ENCODE results near the gene ZBTB32.

The ZBTB32 gene

DNA sequence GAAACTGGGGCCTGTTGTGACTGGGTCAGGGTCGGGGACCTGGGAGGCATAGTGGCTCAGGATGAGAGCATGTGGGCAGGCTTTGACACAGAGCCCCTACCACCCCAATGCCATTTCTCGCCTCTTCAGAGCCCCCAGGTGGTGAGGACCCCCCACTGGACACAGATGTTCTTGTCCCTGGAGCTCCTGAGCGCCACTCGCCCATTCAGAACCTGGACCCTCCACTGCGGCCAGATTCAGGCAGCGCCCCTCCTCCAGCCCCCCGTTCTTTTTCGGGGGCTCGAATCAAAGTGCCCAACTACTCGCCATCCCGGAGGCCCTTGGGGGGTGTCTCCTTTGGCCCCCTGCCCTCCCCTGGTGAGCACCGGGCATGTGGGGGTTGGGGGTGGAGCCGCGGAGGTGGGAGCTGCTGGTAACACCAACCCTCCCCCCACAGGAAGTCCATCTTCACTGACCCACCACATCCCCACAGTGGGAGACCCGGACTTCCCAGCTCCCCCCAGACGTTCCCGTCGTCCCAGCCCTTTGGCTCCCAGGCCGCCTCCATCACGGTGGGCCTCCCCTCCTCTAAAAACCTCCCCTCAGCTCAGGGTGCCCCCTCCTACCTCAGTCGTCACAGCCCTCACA lies 27.5 kb downstream of the ZBTB32 start:
- H3K4me1 Mint-ChIP-seq = peaks cover 12% of the 10 kb centered on the region
- DNase-seq (ENCODE audit: low spot score in 2 of 2) = no peak
- H3K27ac Mint-ChIP-seq = no peak overlapping the region
- no peak for ATAC-seq (ENCODE audit: low read depth)
- no peak overlapping the region for H3K4me3 Mint-ChIP-seq
- H3K9me3 Mint-ChIP-seq = no peaks in the 10 kb centered on the region
- H3K36me3 Mint-ChIP-seq = peaks cover 44% of the 10 kb centered on the region
- H3K27me3 Mint-ChIP-seq = no peaks in the 10 kb centered on the region

DNA sequence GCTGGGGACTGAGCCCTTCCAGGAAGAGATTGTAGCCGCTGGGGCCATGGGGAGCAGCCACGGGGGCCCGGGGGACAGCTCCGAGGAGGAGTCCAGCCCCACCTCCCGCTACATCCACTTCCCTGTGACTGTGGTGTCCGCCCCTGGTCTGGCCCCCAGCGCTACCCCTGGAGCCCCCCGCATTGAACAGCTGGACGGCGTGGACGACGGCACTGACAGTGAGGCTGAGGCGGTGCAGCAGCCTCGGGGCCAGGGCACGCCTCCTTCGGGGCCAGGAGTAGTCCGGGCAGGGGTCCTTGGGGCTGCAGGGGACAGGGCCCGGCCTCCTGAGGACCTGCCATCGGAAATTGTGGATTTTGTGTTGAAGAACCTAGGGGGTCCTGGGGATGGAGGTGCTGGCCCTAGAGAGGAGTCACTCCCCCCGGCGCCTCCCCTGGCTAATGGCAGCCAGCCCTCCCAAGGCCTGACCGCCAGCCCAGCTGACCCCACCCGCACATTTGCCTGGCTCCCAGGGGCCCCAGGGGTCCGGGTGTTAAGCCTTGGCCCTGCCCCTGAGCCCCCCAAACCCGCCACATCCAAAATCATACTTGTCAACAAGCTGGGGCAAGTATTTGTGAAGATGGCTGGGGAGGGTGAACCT lies 28.3 kb downstream of the ZBTB32 start:
- DNase-seq (ENCODE audit: low spot score in 2 of 2) = no peak
- no peak overlapping the region for H3K27ac Mint-ChIP-seq
- ATAC-seq (ENCODE audit: low read depth) = no peak
- no peak overlapping the region for H3K4me3 Mint-ChIP-seq
- H3K9me3 Mint-ChIP-seq = no peaks in the 10 kb centered on the region
- peaks cover 45% of the 10 kb centered on the region for H3K36me3 Mint-ChIP-seq
- no peaks in the 10 kb centered on the region for H3K27me3 Mint-ChIP-seq
- H3K4me1 Mint-ChIP-seq = peaks cover 18% of the 10 kb centered on the region

DNA sequence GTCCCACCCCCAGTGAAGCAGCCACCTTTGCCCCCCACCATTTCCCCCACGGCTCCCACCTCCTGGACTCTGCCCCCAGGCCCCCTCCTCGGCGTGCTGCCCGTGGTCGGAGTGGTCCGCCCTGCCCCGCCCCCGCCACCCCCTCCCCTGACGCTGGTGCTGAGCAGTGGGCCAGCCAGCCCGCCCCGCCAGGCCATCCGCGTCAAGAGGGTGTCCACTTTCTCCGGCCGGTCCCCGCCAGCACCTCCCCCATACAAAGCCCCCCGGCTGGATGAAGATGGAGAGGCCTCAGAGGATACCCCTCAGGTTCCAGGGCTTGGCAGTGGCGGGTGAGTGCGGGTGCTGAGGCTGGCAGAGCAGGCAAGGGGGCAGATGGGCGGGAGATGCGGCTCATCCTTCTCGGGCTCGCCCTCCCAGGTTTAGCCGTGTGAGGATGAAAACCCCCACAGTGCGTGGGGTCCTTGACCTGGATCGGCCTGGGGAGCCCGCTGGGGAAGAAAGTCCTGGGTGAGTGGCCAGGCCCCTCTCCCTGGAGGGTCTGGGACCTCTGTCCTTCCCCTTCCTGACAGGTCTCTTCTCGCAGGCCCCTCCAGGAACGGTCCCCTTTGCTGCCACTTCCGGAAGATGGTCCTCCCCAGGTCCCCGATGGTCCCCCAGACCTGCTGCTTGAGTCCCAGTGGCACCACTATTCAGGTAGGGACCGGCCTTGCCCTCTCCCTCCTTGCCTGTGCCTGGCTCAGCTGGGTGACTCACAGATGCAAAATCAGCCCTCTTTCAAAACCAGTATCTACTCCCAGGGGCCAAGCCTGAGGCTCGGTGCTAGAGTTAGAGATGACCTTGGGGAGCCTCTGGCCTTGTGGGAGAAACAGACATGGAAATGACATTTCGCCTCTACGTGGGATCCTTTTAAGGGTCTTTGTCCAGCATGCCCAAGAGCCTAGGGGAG lies 29.1 kb downstream of the ZBTB32 start:
- peak overlapping the region; percentile 21 for H3K27ac Mint-ChIP-seq
- H3K27me3 Mint-ChIP-seq = no peaks in the 10 kb centered on the region
- peaks cover 38% of the 10 kb centered on the region for H3K36me3 Mint-ChIP-seq
- ATAC-seq (ENCODE audit: low read depth) (no peak), DNase-seq (ENCODE audit: low spot score in 2 of 2) (no peak)
- no peaks in the 10 kb centered on the region for H3K9me3 Mint-ChIP-seq
- no peak overlapping the region for H3K4me3 Mint-ChIP-seq
- peaks cover 18% of the 10 kb centered on the region for H3K4me1 Mint-ChIP-seq

DNA sequence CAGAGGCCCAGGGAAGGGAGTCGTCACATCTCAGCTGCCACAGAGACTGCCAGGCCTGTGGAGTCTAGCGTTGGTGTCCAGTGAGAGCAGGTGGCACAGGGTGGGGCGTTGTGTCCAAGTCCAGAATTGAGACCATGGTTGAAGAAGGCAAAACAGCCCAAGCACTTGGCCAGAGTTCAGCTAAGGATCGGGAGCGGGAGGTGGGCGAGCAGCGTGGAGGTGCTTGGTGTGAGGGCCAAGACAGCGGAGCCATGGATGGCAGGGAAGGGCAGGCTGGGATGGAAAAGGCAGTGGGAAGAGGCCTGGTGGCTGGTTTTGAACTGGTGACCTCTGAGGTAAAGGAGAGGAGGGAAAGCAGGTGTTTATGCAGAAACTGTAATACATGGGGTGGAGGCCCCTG lies 29.9 kb downstream of the ZBTB32 start:
- DNase-seq (ENCODE audit: low spot score in 2 of 2) = no peak
- H3K27ac Mint-ChIP-seq = peak overlapping the region; percentile 21
- no peak for ATAC-seq (ENCODE audit: low read depth)
- H3K9me3 Mint-ChIP-seq = no peaks in the 10 kb centered on the region
- H3K27me3 Mint-ChIP-seq = no peaks in the 10 kb centered on the region
- peaks cover 18% of the 10 kb centered on the region for H3K4me1 Mint-ChIP-seq
- H3K36me3 Mint-ChIP-seq = peaks cover 34% of the 10 kb centered on the region
- H3K4me3 Mint-ChIP-seq = no peak overlapping the region

DNA sequence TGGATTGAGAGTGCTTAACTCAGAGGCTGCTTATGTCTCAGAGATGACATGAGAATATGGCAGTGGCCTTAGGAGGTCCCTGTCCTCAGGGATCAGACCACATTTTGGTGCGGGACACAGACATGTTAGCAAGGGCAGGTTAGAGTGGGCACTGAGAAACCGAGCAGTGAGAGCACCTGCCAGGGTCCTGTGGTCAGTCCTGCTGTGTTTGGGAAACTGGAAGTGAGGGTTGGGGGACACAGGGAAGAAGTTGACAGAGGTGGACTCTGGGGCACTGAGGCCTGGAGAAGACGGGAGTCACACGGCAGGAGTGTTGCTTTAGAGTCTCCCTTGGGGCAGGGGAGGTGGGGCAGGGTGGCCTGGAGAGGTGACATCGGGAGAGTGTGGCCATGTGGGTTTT lies 30.5 kb downstream of the ZBTB32 start:
- ATAC-seq (ENCODE audit: low read depth) (no peak), DNase-seq (ENCODE audit: low spot score in 2 of 2) (no peak)
- H3K36me3 Mint-ChIP-seq = peaks cover 33% of the 10 kb centered on the region
- no peaks in the 10 kb centered on the region for H3K9me3 Mint-ChIP-seq
- no peak overlapping the region for H3K27ac Mint-ChIP-seq
- H3K27me3 Mint-ChIP-seq = no peaks in the 10 kb centered on the region
- H3K4me1 Mint-ChIP-seq = peaks cover 23% of the 10 kb centered on the region
- H3K4me3 Mint-ChIP-seq = no peak overlapping the region

DNA sequence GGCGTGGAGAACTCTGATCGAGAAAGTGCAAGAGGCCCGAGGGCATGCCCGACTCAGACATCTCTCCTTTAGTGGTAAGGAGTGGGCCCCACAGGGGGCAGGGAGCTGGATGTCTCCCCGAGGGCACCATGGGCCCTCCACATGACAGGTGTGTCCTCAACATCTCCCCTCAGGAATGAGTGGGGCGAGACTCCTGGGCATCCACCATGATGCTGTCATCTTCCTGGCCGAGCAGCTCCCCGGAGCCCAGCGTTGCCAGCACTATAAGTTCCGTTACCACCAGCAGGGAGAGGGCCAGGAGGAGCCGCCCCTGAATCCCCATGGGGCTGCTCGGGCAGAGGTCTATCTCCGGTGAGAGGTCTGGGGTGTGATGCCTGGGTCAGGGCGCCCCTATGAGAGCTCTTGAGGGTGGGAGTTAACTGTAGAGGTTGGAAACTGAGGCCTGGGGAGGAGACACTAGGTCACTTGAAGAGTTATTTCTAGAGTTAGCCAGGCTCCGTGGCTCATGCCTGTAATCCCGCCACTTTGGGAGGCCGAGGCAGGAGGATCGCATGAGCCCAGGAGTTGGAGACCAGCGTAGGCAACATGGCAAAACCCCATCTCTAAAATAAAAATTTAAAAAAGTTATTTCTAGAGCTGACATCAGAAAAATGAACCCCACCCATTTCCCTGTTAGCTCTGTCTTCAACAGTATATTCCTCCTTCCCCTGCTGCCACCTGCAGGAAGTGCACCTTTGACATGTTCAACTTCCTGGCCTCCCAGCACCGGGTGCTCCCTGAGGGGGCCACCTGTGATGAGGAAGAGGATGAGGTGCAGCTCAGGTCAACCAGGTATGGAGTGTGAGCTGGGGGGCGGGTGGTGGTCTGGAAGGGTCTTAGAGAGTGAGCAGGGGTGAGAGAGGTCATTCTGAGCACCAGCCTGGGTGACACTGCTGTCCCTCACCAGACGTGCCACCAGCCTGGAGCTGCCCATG lies 32.8 kb downstream of the ZBTB32 start:
- no peaks in the 10 kb centered on the region for H3K27me3 Mint-ChIP-seq
- no peak overlapping the region for H3K4me3 Mint-ChIP-seq
- H3K4me1 Mint-ChIP-seq = peaks cover 26% of the 10 kb centered on the region
- H3K9me3 Mint-ChIP-seq = no peaks in the 10 kb centered on the region
- DNase-seq (ENCODE audit: low spot score in 2 of 2) (no peak), ATAC-seq (ENCODE audit: low read depth) (no peak)
- H3K27ac Mint-ChIP-seq = peak overlapping the region; percentile 65
- H3K36me3 Mint-ChIP-seq = peaks cover 19% of the 10 kb centered on the region

DNA sequence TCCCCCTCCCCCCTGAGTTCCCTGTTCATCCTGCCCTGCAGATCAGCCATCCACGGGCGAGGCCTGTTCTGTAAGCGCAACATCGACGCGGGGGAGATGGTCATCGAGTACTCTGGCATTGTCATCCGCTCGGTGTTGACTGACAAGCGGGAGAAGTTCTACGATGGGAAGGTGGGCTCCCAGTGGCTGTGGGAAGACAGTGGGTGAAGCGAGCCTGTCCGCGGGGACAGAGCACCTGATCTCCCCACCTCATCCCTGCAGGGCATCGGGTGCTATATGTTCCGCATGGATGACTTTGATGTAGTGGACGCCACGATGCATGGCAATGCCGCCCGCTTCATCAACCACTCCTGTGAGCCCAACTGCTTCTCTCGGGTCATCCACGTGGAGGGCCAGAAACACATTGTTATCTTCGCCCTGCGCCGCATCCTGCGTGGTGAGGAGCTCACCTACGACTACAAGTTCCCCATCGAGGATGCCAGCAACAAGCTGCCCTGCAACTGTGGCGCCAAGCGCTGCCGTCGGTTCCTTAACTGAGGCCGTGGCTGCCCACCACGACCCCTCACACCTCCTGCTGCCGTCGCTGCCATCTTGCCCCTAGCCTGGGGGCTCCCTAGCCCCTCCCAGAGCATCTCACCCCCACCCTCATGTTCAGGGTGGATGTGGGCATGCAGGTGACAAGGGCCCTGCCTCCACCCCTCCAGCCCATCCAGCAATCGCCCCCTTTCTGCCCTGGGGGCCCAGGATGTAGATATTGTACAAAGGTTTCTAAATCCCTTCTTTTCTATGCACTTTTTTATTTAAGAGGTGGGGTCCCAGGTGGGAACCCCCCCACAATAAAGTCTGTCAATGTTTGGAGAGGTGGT lies 33.9 kb downstream of the ZBTB32 start:
- no peak overlapping the region for H3K4me3 Mint-ChIP-seq
- DNase-seq (ENCODE audit: low spot score in 2 of 2) (no peak), ATAC-seq (ENCODE audit: low read depth) (no peak)
- no peak overlapping the region for H3K27ac Mint-ChIP-seq
- H3K4me1 Mint-ChIP-seq = peaks cover 30% of the 10 kb centered on the region
- H3K36me3 Mint-ChIP-seq = peaks cover 22% of the 10 kb centered on the region
- no peaks in the 10 kb centered on the region for H3K27me3 Mint-ChIP-seq
- no peaks in the 10 kb centered on the region for H3K9me3 Mint-ChIP-seq

DNA sequence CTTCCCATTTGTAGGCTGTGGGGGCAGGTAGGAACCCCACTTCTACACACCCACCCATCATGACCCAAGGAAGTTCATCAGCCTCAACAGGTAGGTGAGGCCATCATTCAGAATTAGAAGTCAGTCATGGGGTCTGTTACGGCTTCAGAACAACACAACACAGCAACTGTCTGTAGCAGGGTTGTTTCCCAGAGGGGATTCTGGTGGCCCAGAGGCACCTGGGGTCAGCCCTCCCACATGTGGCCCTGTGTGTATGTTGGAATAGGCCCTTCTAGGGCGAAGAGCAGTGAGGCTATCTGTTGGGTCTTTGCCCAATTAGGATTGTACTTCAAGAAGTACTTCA lies 34.5 kb downstream of the ZBTB32 start:
- DNase-seq (ENCODE audit: low spot score in 2 of 2) = no peak
- Mint-ChIP-seq H3K36me3 (peaks cover 19% of the 10 kb centered on the region), H3K4me1 (peaks cover 30% of the 10 kb centered on the region), H3K9me3 (no peaks in the 10 kb centered on the region), H3K27ac (no peak overlapping the region), H3K4me3 (peak overlapping the region; percentile 66), H3K27me3 (no peaks in the 10 kb centered on the region)
- ATAC-seq (ENCODE audit: low read depth) = no peak

DNA sequence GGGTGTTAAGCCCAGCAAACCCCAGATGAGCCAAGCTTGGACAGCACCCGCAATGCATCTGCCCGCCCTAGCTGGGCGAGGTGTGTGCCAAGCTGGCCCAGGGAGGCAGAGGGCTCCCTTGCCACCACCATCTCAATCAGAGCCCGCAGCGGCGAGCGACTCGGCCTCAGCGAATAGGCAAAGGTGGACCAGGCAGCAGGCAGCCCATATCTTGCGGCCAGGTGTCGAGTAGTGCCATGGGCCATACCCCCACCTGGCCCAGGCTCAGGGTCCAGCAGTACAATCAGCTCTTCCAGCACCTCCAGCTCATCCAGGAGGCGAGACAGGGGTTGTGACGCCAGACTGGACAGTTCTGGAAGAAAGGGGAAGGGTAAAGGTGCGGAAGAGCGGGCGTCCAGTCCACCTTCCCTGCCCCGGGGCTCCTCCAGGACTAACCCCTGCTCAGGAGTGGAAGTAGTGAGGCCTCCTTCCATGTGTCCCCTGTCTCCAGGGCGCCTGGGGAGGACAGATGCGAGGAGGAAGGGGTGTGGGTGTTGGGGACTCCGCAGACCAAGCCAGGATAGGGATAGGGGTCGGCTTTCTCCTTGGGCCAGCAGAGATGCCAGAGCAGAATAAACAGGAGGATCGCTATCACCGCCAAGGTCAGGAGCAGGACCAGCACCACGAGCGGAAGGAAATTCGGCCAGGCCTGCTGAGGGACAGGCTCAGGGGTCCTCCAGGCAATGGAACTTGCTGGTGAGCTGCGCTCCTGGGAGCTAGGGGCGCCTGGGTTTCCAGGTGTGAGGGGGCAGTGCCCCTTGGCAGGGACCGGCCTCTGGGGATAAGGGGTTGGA lies 35.1 kb downstream of the ZBTB32 start:
- ATAC-seq (ENCODE audit: low read depth) (no peak), DNase-seq (ENCODE audit: low spot score in 2 of 2) (no peak)
- H3K4me3 Mint-ChIP-seq = peak overlapping the region; percentile 66
- H3K9me3 Mint-ChIP-seq = no peaks in the 10 kb centered on the region
- H3K4me1 Mint-ChIP-seq = peaks cover 28% of the 10 kb centered on the region
- H3K27ac Mint-ChIP-seq = no peak overlapping the region
- H3K27me3 Mint-ChIP-seq = no peaks in the 10 kb centered on the region
- peaks cover 18% of the 10 kb centered on the region for H3K36me3 Mint-ChIP-seq

DNA sequence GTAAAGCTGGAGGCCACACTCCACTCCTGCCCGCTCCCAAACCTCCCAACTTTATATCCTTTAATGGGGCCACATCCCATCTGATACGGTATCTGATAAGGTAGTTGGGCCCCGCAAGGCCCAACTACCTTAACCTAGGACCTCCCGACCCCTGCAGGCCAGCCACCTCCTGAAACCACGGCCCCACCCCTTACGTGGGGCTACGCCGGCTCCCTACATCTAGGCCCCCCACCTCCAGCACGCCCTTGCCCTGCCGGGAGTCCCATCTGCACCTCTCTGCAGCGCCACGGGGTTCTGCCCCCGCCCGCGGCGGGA lies 35.7 kb downstream of the ZBTB32 start:
- peak overlapping the region; percentile 85 for H3K27ac Mint-ChIP-seq
- H3K27me3 Mint-ChIP-seq = no peaks in the 10 kb centered on the region
- peak overlapping the region; percentile 95 for H3K4me3 Mint-ChIP-seq
- DNase-seq (ENCODE audit: low spot score in 2 of 2) (no peak), ATAC-seq (ENCODE audit: low read depth) (peak; percentile 3)
- H3K36me3 Mint-ChIP-seq = peaks cover 15% of the 10 kb centered on the region
- H3K9me3 Mint-ChIP-seq = no peaks in the 10 kb centered on the region
- peaks cover 28% of the 10 kb centered on the region for H3K4me1 Mint-ChIP-seq

DNA sequence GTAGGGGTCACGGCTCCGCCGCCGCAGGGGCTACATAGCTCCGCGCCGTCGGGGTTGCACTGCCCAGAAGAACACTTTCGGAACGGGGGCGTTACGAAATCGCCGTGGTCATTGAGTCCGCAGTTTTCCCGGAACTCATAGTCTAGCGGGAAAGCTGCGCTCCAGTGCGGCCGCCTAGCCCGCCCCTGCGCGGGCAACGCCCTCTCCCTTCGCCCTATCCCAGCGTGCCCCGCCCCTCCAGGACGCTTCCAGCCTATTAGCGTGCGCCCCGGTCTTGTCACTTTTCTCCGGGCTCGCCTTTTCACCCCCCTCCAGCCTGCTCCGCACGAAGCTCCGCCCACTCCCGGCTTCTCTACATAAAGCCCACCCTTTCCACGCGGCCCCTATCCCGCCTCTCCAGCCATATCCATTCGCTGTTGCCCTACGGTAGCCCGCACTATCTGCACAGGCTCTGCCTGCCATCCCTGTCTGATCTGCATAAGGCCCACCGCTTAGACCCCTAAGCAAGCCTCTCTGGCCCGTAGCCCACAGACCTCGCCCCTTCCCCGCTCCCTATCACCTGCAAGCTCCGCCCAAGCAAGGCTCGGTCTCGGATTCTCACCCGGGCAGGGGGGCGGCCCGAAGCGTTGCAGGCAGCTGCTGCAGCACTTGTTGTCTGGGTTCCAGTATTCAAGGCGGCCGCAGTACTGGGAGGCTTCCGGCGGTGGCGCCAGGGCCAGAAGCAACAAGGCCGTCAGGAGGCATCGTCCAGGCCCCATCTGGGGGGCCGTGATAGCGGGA lies 36.3 kb downstream of the ZBTB32 start:
- H3K36me3 Mint-ChIP-seq = peaks cover 12% of the 10 kb centered on the region

DNA sequence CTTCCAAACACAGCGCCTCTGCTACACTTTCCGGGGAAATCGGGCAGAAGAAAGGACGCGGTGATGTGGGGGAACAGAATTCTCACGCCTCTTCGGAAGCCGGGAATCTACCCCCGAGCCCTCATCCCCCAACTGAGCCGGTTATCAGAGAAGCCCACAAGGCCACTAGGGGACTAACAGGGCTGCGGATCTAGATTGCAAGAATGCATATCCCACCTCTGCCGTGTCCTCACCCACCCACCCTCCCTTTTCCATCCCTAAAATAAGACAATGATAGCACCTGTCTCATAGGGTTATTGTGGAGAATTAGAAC lies 36.8 kb downstream of the ZBTB32 start:
- H3K27ac Mint-ChIP-seq = peak overlapping the region; percentile 85
- DNase-seq (ENCODE audit: low spot score in 2 of 2) = no peak
- peaks cover 11% of the 10 kb centered on the region for H3K36me3 Mint-ChIP-seq
- H3K27me3 Mint-ChIP-seq = no peaks in the 10 kb centered on the region
- H3K4me3 Mint-ChIP-seq = peak overlapping the region; percentile 98
- peaks cover 30% of the 10 kb centered on the region for H3K4me1 Mint-ChIP-seq
- no peak for ATAC-seq (ENCODE audit: low read depth)
- no peaks in the 10 kb centered on the region for H3K9me3 Mint-ChIP-seq

More for the DNA sequence above, 36.3 kb downstream of the ZBTB32 start:
- Mint-ChIP-seq H3K4me1 (peaks cover 28% of the 10 kb centered on the region), H3K27me3 (no peaks in the 10 kb centered on the region), H3K9me3 (no peaks in the 10 kb centered on the region), H3K4me3 (peak overlapping the region; percentile 95), H3K27ac (peak overlapping the region; percentile 85)
- ATAC-seq (ENCODE audit: low read depth) (peak; percentile 59), DNase-seq (ENCODE audit: low spot score in 2 of 2) (peak; percentile 83 to 91)

Measured in memory B cell (primary cell).